22Rv1 (cell line): Measurements from ENCODE around the gene SEPTIN2.

Experiments
- ZFX ChIP-seq: fragments of 450-650 bp; IDR thresholded peaks from 2 replicates; pipeline ENCODE4 v1.6.1; 2017; ENCODE audit warnings: antibody characterized with exemption, borderline replicate concordance
- TF ChIP-seq, protein P1 (sequence below): fragments of 450-650 bp; IDR thresholded peaks from 2 replicates; pipeline ENCODE4 v1.5.1; 2017; ENCODE audit warnings: mild to moderate bottlenecking

DNA sequence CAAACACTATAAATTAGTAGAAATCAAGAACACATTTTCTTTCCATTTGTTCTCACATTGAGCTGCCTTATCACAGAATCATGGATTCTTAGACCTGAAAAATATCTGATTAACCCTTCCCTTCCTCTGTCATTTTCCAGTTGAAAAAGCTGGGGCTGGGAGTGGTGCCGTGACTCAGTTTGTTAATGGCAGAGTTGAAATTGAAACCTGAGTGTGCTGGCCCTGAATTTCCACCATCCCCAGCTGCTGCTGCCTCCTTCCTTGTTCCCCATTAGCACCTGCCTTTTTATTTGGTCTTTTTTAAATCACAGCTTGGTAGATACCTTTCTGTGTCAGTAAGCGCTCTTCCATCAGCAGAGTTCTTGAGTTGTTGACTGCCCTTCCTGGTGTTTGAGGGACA, 51.0 kb downstream of the SEPTIN2 start:
- TF ChIP-seq, protein P1, sequence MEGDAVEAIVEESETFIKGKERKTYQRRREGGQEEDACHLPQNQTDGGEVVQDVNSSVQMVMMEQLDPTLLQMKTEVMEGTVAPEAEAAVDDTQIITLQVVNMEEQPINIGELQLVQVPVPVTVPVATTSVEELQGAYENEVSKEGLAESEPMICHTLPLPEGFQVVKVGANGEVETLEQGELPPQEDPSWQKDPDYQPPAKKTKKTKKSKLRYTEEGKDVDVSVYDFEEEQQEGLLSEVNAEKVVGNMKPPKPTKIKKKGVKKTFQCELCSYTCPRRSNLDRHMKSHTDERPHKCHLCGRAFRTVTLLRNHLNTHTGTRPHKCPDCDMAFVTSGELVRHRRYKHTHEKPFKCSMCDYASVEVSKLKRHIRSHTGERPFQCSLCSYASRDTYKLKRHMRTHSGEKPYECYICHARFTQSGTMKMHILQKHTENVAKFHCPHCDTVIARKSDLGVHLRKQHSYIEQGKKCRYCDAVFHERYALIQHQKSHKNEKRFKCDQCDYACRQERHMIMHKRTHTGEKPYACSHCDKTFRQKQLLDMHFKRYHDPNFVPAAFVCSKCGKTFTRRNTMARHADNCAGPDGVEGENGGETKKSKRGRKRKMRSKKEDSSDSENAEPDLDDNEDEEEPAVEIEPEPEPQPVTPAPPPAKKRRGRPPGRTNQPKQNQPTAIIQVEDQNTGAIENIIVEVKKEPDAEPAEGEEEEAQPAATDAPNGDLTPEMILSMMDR, result no peak
- TF ChIP-seq ZFX, result no peak
